ENCODE data around the gene PRELP.

Gene PRELP

DNA sequence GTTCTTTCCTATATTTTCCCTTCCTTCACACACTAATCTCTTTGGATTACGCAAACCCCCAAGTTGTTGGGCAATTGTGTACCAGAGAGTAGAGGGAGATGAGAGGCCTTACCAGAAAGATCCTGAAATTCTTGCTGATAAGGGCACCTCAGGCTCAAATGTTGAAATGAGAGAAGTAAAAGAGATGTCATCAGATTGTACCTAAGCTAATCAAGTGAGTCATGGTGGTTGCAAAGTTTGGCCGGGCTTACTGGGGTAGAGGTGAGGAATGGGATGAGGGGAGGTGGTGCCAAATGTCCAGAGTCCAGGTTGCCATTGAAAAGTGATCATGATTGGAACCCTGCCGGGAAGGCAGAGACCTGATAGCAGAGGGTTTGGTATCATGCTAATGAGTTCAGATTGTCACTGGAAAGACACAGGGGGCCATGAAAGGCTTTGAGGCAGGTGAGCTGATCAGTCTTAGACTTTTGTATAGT, 61.4 kb downstream of the PRELP start:
- TF ChIP-seq, protein P1, sequence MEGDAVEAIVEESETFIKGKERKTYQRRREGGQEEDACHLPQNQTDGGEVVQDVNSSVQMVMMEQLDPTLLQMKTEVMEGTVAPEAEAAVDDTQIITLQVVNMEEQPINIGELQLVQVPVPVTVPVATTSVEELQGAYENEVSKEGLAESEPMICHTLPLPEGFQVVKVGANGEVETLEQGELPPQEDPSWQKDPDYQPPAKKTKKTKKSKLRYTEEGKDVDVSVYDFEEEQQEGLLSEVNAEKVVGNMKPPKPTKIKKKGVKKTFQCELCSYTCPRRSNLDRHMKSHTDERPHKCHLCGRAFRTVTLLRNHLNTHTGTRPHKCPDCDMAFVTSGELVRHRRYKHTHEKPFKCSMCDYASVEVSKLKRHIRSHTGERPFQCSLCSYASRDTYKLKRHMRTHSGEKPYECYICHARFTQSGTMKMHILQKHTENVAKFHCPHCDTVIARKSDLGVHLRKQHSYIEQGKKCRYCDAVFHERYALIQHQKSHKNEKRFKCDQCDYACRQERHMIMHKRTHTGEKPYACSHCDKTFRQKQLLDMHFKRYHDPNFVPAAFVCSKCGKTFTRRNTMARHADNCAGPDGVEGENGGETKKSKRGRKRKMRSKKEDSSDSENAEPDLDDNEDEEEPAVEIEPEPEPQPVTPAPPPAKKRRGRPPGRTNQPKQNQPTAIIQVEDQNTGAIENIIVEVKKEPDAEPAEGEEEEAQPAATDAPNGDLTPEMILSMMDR (IDR thresholded peaks at IDR 0.05; ENCODE audit: low read depth, low read length), result no peak
- no peak overlapping the region for H3K4me3 ChIP-seq (replicated peaks in 1 of 2; ENCODE audit: low read depth in 2 of 2, low read length in 2 of 2)
- peak; percentile 66 to 90 for DNase-seq (ENCODE audit: low read depth in 2 of 2)

DNA sequence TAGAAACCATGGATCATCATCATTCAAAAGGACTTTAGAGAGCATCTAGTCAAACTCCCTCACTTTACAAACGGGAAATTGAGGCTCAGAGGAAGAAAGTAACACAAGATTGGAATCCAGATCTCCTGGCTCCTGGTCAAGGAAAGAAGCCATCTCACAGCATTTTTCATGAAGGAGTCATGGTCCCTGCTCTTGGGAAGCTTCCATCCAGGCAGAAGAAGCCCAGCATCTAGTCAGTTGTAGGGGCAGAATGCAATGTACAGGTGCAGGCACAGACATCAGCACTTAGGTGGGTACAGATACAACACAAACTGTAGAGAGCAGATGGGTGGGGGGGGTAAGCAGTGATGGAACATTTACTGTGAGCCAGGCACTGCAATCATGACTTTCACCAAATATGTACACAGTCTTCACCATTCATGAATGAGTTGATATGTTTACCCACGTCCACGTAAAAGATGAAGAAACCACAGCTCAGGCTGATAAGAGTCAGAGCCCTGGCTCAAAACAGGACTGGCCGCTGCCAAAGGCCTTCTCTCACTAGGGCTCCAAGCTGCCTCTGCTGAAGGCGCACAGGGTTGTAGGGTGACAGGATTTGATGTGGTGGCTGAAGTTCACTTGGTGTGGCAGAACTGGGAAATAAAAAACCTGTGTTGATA, 62.3 kb downstream of the PRELP start:
- peak; percentile 51 to 83 for DNase-seq (ENCODE audit: low read depth in 2 of 2)
- no peak overlapping the region for H3K4me3 ChIP-seq (replicated peaks in 1 of 2; ENCODE audit: low read depth in 2 of 2, low read length in 2 of 2)
- TF ChIP-seq, protein P1 (IDR thresholded peaks at IDR 0.05; ENCODE audit: low read depth, low read length), result no peak

DNA sequence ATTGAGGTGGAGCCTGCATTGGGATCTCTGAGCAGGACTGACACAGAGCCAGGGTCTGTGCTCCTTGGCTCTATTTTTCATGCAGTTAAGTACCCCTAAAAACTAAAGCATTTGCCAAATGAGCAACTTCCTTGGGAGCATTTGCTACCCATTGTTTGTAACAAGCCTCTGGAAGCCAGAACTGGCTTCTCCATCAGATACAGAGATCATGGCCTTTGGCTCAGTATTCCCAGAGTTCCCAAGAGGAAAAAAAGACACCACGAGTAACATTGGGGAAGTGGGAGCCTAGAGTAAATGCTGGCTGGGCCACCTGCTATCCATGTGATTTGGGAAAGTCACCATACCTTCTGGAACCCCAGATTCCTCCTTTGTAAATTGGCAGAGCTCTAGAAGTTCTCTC, 63.1 kb downstream of the PRELP start:
- no peak overlapping the region for H3K4me3 ChIP-seq (replicated peaks in 1 of 2; ENCODE audit: low read depth in 2 of 2, low read length in 2 of 2)
- TF ChIP-seq, protein P1 (IDR thresholded peaks at IDR 0.05; ENCODE audit: low read depth, low read length), result no peak
- no peak for DNase-seq (ENCODE audit: low read depth in 2 of 2)

DNA sequence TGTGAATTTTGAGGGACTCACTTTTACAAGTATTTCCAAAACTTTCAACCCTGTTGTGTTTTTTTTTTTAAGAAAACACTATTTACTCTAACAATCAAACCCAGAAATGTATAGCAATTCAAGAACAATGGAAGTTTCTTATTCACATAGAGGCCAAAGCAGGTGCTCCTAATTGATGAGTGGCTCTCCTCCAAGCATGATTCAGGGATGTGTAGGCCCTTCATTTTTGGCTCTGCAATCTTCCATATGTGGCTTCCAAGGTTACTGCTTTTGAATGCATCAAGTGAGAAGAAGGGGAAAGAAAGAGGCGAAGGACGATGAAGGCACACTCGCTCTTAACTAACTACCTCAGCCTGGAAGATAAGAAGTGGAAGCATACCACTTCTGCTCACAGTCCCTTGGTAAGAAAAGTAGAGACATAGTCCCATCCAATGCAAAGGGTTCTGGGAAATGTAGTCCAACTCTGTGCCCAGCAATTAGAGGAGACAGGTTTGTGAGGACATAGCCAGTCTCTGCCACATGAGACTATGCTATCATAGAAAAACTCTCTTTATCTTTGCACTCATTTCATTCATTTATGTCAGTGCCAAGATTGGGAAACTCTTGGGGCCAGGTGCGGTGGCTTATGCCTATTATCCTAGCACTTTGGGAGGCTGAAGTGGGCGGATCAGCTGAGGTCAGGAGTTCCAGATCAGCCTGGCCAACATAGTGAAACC, 64.4 kb downstream of the PRELP start:
- TF ChIP-seq, protein P1 (IDR thresholded peaks at IDR 0.05; ENCODE audit: low read depth, low read length), result no peak
- no peak for DNase-seq (ENCODE audit: low read depth in 2 of 2)
- H3K4me3 ChIP-seq (replicated peaks in 1 of 2; ENCODE audit: low read depth in 2 of 2, low read length in 2 of 2), result no peak overlapping the region

All from cardiac fibroblast (primary cell).